GM10266 (cell line): ENCODE results near the gene TSHB.

Experiments
- DNase-seq: peaks from one replicate; pipeline ENCODE4 v3.0.0; 2012; ENCODE audit errors: extremely low spot score
- CTCF ChIP-seq: IDR thresholded peaks from 2 replicates; pipeline ENCODE4 v1.5.1; 2012; ENCODE audit warnings: mild to moderate bottlenecking, low read depth; ENCODE audit not compliant: control insufficient read depth, insufficient read depth; ENCODE audit errors: missing control alignments

TSHB gene

GRCh38 chr1:115077286-115077983, 47.8 kb downstream of the TSHB start:
- no peak for TF ChIP-seq CTCF
- no peak for DNase-seq

GRCh38 chr1:115077984-115078330, 48.3 kb downstream of the TSHB start:
- DNase-seq = no peak
- TF ChIP-seq CTCF = no peak

- no peak for DNase-seq
- no peak for TF ChIP-seq CTCF
These were observed 49.1 kb downstream of the TSHB start for GRCh38 chr1:115078708-115079107.

- DNase-seq = no peak
- TF ChIP-seq CTCF = no peak
These were observed 53.3 kb downstream of the TSHB start for GRCh38 chr1:115082949-115083348.
